ENCODE data around the gene VPS26C. TPM values are rescaled to one million over a fixed set of nuclear protein-coding genes. Genes with fewer than 3 reads are reported as not detected.

VPS26C gene
- polyA plus RNA-seq, 1 of the 3 experiments (the other 2 are of a cell fraction), result 34.8 TPM

GRCh38 chr21:37195059-37195458 is 72.1 kb downstream of the VPS26C start:
- H3K9me3 ChIP-seq, result no peaks in the 10 kb centered on the region
- H3K4me1 ChIP-seq (ENCODE audit: control insufficient read depth in 1 of 2, insufficient read depth in 2 of 2, low read depth in 1 of 2, low read length in 1 of 2), result no peaks in the 10 kb centered on the region; a peak in 1 of 4 replicates
- no peak overlapping the region for H2AFZ ChIP-seq (ENCODE audit: low read depth)
- H3K9me2 ChIP-seq, result no peaks in the 10 kb centered on the region
- H3K4me3 ChIP-seq (ENCODE audit: low read depth in 2 of 2, low read length in 1 of 2), result no peak overlapping the region
- no peaks in the 10 kb centered on the region for H3F3A ChIP-seq (replicated peaks; ENCODE audit: insufficient read depth)
- H3K79me2 ChIP-seq (ENCODE audit: insufficient read depth), result no peaks in the 10 kb centered on the region; the same call in 1 of the 2 replicates
- no peaks in the 10 kb centered on the region for H3K27me3 ChIP-seq (ENCODE audit: insufficient read depth)
- H3K36me3 ChIP-seq (replicated peaks in 1 of 2; ENCODE audit: control insufficient read depth in 1 of 2, insufficient read depth in 2 of 2, low read length in 1 of 2), result peaks cover 70 to 74% of the 10 kb centered on the region in 2 experiments
- H4K20me1 ChIP-seq (ENCODE audit: insufficient read depth), result no peaks in the 10 kb centered on the region
- H3K4me2 ChIP-seq, result no peak overlapping the region
- TF ChIP-seq RXRA (IDR thresholded peaks at IDR 0.05; ENCODE audit: borderline replicate concordance, low read depth) (no peak), FOSL2 (IDR thresholded peaks at IDR 0.05; ENCODE audit: borderline replicate concordance, low read depth) (no peak)
- no peak overlapping the region for H3K27ac ChIP-seq (ENCODE audit: low read depth in 2 of 2, low read length in 1 of 2)
- ChIA-PET POLR2A (no interaction called here), CTCF (no interaction called here)
- no peak for DNase-seq
- no peak overlapping the region for H3K9ac ChIP-seq
- 100% methylated on average over 3 of the region's 3 CpGs for WGBS (ENCODE audit: low lambda C conversion rate)

GRCh38 chr21:37193676-37194075 is 73.5 kb downstream of the VPS26C start:
- no peaks in the 10 kb centered on the region for H4K20me1 ChIP-seq (ENCODE audit: insufficient read depth)
- ChIA-PET CTCF (interaction anchor here (0.5 to 0.7 kb wide), 2 partner anchors 11 to 146 kb away, joined by 3 read pairs; no protein-coding TSS in a partner anchor), POLR2A (no interaction called here)
- no peaks in the 10 kb centered on the region; a peak in 1 of 4 replicates for H3K4me1 ChIP-seq (ENCODE audit: control insufficient read depth in 1 of 2, insufficient read depth in 2 of 2, low read depth in 1 of 2, low read length in 1 of 2)
- no peak overlapping the region for H2AFZ ChIP-seq (ENCODE audit: low read depth)
- no peak overlapping the region for H3K4me2 ChIP-seq
- TF ChIP-seq ELF1 (IDR thresholded peaks at IDR 0.05), result no peak
- TF ChIP-seq SIN3A (IDR thresholded peaks at IDR 0.05; ENCODE audit: borderline replicate concordance, low read depth, low read length), result no peak
- no peak for TF ChIP-seq RAD21 (IDR thresholded peaks at IDR 0.05; ENCODE audit: low read length)
- no peak for TF ChIP-seq POLR2AphosphoS5 (IDR thresholded peaks at IDR 0.05; ENCODE audit: low read depth, low read length)
- TF ChIP-seq RCOR1 (IDR thresholded peaks at IDR 0.05; ENCODE audit: low read length), result no peak
- no peak for TF ChIP-seq JUND (IDR thresholded peaks at IDR 0.05)
- TF ChIP-seq USF2 (IDR thresholded peaks at IDR 0.05; ENCODE audit: borderline replicate concordance, low read depth, low read length), result no peak
- TF ChIP-seq EP300 (IDR thresholded peaks at IDR 0.05; ENCODE audit: borderline replicate concordance in 1 of 2, low read depth in 1 of 2, low read length in 1 of 2), result no peak
- TF ChIP-seq EZH2phosphoT487 (IDR thresholded peaks at IDR 0.05; ENCODE audit: borderline replicate concordance, low read depth), result no peak
- TF ChIP-seq NFIC (IDR thresholded peaks at IDR 0.05; ENCODE audit: borderline replicate concordance), result no peak
- TF ChIP-seq ZBTB33 (IDR thresholded peaks at IDR 0.05; ENCODE audit: borderline replicate concordance, low read depth), result no peak
- TF ChIP-seq GATA2 (CRISPR knock-in tag; IDR thresholded peaks at IDR 0.05), result no peak
- TF ChIP-seq CHD2 (IDR thresholded peaks at IDR 0.05; ENCODE audit: low read length, partially characterized antibody), result no peak
- no peak for TF ChIP-seq USF1 (IDR thresholded peaks at IDR 0.05; ENCODE audit: borderline replicate concordance, low read depth)
- no peak for TF ChIP-seq FOXJ3 (CRISPR knock-in tag; IDR thresholded peaks at IDR 0.05)
- no peak for TF ChIP-seq REST (IDR thresholded peaks at IDR 0.05; ENCODE audit: low read depth, low read length)
- H3K9ac ChIP-seq, result no peak overlapping the region
- no peak for DNase-seq
- H3K9me2 ChIP-seq, result no peaks in the 10 kb centered on the region
- H3K27me3 ChIP-seq (ENCODE audit: insufficient read depth), result no peaks in the 10 kb centered on the region
- 95% methylated on average over 6 of the region's 6 CpGs for WGBS (ENCODE audit: low lambda C conversion rate)
- H3K9me3 ChIP-seq, result no peaks in the 10 kb centered on the region
- H3F3A ChIP-seq (replicated peaks; ENCODE audit: insufficient read depth), result no peaks in the 10 kb centered on the region
- H3K79me2 ChIP-seq (ENCODE audit: insufficient read depth), result no peaks in the 10 kb centered on the region; the same call in 1 of the 2 replicates
- peaks cover 62 to 70% of the 10 kb centered on the region in 2 experiments for H3K36me3 ChIP-seq (replicated peaks in 1 of 2; ENCODE audit: control insufficient read depth in 1 of 2, insufficient read depth in 2 of 2, low read length in 1 of 2)
- no peak overlapping the region for H3K4me3 ChIP-seq (ENCODE audit: low read depth in 2 of 2, low read length in 1 of 2)
- H3K27ac ChIP-seq (ENCODE audit: low read depth in 2 of 2, low read length in 1 of 2), result no peak overlapping the region

Measured in SK-N-SH (cell line).